ENCODE data around the gene NEFH. TPM values are rescaled to one million over a fixed set of nuclear protein-coding genes. Genes with fewer than 3 reads are reported as not detected.

NEFH gene
- total and polyA plus RNA-seq, 2 donors from 2014 or later = 0.60 to 1.7 TPM

DNA sequence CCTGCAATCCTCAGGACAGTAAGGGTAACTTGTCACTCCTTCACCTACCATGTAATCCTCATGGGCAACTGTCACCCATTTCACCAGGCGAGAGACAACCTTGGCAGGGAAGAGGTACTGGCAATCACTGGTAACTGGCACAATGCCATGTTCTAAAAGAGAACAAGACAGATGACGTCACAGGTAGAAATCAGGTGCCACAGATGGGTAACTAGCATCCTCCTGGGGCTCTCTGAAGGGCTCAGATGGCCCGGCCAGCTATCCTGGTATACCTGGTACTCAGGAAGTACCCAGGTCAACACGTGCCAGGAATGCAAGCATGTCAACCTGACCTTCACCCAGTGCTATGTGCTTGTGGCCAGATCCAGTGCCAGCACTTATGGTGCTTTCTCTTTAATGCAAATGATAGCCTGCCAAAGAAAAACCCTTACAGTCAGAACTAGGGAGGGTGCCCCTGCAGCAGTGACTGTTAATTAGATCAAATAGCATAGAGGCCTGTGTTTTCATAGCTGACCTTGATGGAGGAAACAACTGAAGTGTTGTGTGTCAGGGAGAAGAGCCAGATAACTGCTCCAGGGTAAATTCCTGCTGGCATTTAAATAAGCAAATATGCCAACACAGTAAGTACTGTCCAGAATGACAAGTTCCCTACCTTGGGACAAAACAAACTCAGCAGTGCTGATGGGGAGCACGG is 37.3 kb downstream of the NEFH start:
- no peak overlapping the region for H3K27ac ChIP-seq (ENCODE audit: low read depth in 2 of 2, low read length in 2 of 2)
- H3K4me3 ChIP-seq (ENCODE audit: low read length in 3 of 3) = no peak overlapping the region
- H3K36me3 ChIP-seq (ENCODE audit: control insufficient read depth in 2 of 3, insufficient read depth in 3 of 3, low read length in 3 of 3) = peaks cover 10 to 55% (median 42%) of the 10 kb centered on the region in 3 donors
- H3K27me3 ChIP-seq (ENCODE audit: control insufficient read depth, insufficient read depth, low read length) = no peaks in the 10 kb centered on the region
- intact Hi-C loops (cut with DNase I) = no loop called here
- no peaks in the 10 kb centered on the region for H3K9me3 ChIP-seq (ENCODE audit: control insufficient read depth in 2 of 3, insufficient read depth in 1 of 3, low read length in 3 of 3)
- TF ChIP-seq CTCF (IDR thresholded peaks at IDR 0.05; ENCODE audit: borderline replicate concordance, extremely low read depth, insufficient read depth) = no peak
- no peak for DNase-seq
- H3K4me1 ChIP-seq (ENCODE audit: control insufficient read depth in 2 of 3, insufficient read depth in 2 of 3, low read depth in 1 of 3, low read length in 3 of 3) = no peaks in the 10 kb centered on the region
- FAIRE-seq = no peak
- no peak overlapping the region for H3K9ac ChIP-seq (ENCODE audit: low read length in 3 of 3)

DNA sequence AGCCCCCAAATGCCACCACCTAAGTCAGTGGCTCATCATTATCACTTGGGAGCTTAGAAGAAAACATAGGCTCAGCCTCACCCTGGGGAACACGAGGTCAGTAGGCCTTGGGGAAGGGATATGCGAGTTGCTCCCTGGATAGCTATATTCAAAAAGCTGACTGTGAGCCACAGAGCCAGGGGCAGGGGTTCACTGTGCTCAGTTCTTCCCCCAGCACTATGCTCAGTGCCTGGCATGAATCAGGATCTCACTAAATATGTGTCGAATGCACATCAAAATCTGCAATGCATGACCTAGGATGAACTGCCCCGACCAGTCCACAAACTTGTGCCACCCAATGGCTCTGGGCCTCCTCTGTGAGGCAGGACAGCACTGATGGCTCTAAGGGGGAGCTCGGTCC is 38.4 kb downstream of the NEFH start:
- FAIRE-seq (no peak), DNase-seq (no peak)
- Histone ChIP-seq H3K4me1 (ENCODE audit: control insufficient read depth in 2 of 3, insufficient read depth in 2 of 3, low read depth in 1 of 3, low read length in 3 of 3) (no peaks in the 10 kb centered on the region), H3K4me3 (ENCODE audit: low read length in 3 of 3) (no peak overlapping the region), H3K27me3 (ENCODE audit: control insufficient read depth, insufficient read depth, low read length) (no peaks in the 10 kb centered on the region), H3K27ac (ENCODE audit: low read depth in 2 of 2, low read length in 2 of 2) (no peak overlapping the region), H3K36me3 (ENCODE audit: control insufficient read depth in 2 of 3, insufficient read depth in 3 of 3, low read length in 3 of 3) (peaks cover 10 to 55% (median 44%) of the 10 kb centered on the region in 3 donors), H3K9ac (ENCODE audit: low read length in 3 of 3) (no peak overlapping the region), H3K9me3 (ENCODE audit: control insufficient read depth in 2 of 3, insufficient read depth in 1 of 3, low read length in 3 of 3) (no peaks in the 10 kb centered on the region)
- intact Hi-C loops (cut with DNase I) = no loop called here
- no peak for TF ChIP-seq CTCF (IDR thresholded peaks at IDR 0.05; ENCODE audit: borderline replicate concordance, extremely low read depth, insufficient read depth)

- Histone ChIP-seq H3K4me1 (ENCODE audit: control insufficient read depth in 2 of 3, insufficient read depth in 2 of 3, low read depth in 1 of 3, low read length in 3 of 3) (no peaks in the 10 kb centered on the region), H3K27me3 (ENCODE audit: control insufficient read depth, insufficient read depth, low read length) (no peaks in the 10 kb centered on the region), H3K36me3 (ENCODE audit: control insufficient read depth in 2 of 3, insufficient read depth in 3 of 3, low read length in 3 of 3) (peaks cover 10 to 63% (median 55%) of the 10 kb centered on the region in 3 donors), H3K9me3 (ENCODE audit: control insufficient read depth in 2 of 3, insufficient read depth in 1 of 3, low read length in 3 of 3) (no peaks in the 10 kb centered on the region), H3K4me3 (ENCODE audit: low read length in 3 of 3) (no peak overlapping the region), H3K9ac (ENCODE audit: low read length in 3 of 3) (no peak overlapping the region), H3K27ac (ENCODE audit: low read depth in 2 of 2, low read length in 2 of 2) (no peak overlapping the region)
- no peak for TF ChIP-seq CTCF (IDR thresholded peaks at IDR 0.05; ENCODE audit: borderline replicate concordance, extremely low read depth, insufficient read depth)
- intact Hi-C loops (cut with DNase I) = no loop called here
- FAIRE-seq (no peak), DNase-seq (no peak)
Measured at GRCh38 chr22:29519996-29520395, 40.0 kb downstream of the NEFH start.
